ENCODE results near the gene MAP3K4. TPM values are rescaled to one million over a fixed set of nuclear protein-coding genes. Genes with fewer than 3 reads are reported as not detected.

MAP3K4 gene
- total RNA-seq, 2 donors from 2014 or later: 32.1 to 42.2 TPM

DNA sequence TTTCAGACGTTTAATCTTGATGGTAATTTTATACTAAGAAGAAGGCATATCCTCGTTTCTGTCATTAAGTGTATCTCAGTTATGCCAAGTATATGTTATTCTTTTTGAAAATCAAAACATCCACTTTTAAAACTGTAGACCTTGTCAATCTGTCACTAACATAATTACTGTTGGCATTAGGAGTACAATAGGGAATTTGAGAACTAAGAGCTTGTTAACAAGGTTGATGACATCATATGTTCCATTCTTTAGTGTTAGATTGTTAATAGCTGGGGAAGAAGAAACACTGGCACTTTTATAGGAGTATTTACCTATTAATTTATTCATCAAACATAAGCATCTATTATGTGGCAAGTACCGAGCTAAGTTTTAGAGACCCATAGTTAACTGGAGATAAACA is 76.2 kb downstream of the MAP3K4 start:
- TF ChIP-seq CTCF (IDR thresholded peaks at IDR 0.05): no peak
- intact Hi-C loops (cut with DNase I): no loop called here
- Histone ChIP-seq H3K27ac (no peak overlapping the region), H3K36me3 (no peaks in the 10 kb centered on the region), H3K9ac (ENCODE audit: low read depth in 2 of 2, low read length in 2 of 2) (no peak overlapping the region), H3K27me3 (no peaks in the 10 kb centered on the region), H3K9me3 (no peaks in the 10 kb centered on the region), H3K4me1 (no peaks in the 10 kb centered on the region), H3K4me3 (no peak overlapping the region)
- no peak for DNase-seq

- Histone ChIP-seq H3K36me3 (no peaks in the 10 kb centered on the region), H3K27me3 (no peaks in the 10 kb centered on the region), H3K27ac (no peak overlapping the region), H3K4me3 (no peak overlapping the region), H3K9me3 (no peaks in the 10 kb centered on the region), H3K9ac (ENCODE audit: low read depth in 2 of 2, low read length in 2 of 2) (no peak overlapping the region), H3K4me1 (no peaks in the 10 kb centered on the region)
- no peak for DNase-seq
- intact Hi-C loops (cut with DNase I): no loop called here
- no peak for TF ChIP-seq CTCF (IDR thresholded peaks at IDR 0.05)
Measured at GRCh38 chr6:161068321-161068741, 76.8 kb downstream of the MAP3K4 start.

- no peak overlapping the region for H3K9ac ChIP-seq (ENCODE audit: low read depth in 2 of 2, low read length in 2 of 2)
- H3K27me3 ChIP-seq: no peaks in the 10 kb centered on the region
Measured at GRCh38 chr6:161073930-161074329, 82.4 kb downstream of the MAP3K4 start.

DNA sequence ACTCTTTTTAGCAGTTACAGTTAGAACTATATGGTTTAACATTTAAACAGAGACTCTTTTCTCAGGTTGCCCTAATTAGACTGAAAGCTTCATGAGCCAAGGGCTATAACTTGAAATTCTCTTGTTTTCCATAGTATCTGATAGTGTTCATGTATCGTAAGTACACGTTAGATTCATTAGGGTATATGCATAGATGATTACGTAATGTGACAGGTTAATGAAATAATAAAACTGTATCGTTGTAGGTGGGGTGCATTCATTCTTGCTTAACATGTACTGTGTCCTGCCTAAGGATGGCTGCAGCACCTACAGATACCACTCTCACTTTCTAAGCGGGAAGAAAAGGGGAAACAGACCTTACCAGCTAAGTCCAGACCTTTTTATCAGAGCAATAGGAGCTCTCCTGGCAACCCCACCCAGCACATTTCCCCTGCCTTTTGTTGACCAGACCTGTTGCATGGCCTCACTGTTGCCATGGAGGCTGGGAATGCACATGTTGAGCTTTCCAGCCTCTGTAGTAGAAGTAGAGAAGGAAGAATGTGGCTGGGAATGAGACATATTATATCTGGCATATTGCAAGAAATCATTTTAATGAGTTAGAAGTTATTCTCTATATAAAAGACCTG is 83.0 kb downstream of the MAP3K4 start:
- H3K4me3 ChIP-seq: no peak overlapping the region
- no peak overlapping the region for H3K27ac ChIP-seq
- intact Hi-C loops (cut with DNase I): no loop called here
- no peaks in the 10 kb centered on the region for H3K4me1 ChIP-seq
- no peak for TF ChIP-seq CTCF (IDR thresholded peaks at IDR 0.05)
- no peak overlapping the region for H3K9ac ChIP-seq (ENCODE audit: low read depth in 2 of 2, low read length in 2 of 2)
- no peaks in the 10 kb centered on the region for H3K27me3 ChIP-seq
- H3K9me3 ChIP-seq: no peaks in the 10 kb centered on the region
- no peaks in the 10 kb centered on the region for H3K36me3 ChIP-seq
- no peak for DNase-seq

More at GRCh38 chr6:161073930-161074329, 82.4 kb downstream of the MAP3K4 start:
- TF ChIP-seq CTCF (IDR thresholded peaks at IDR 0.05): no peak
- Histone ChIP-seq H3K9me3 (no peaks in the 10 kb centered on the region), H3K27ac (no peak overlapping the region), H3K4me3 (no peak overlapping the region), H3K36me3 (no peaks in the 10 kb centered on the region), H3K4me1 (no peaks in the 10 kb centered on the region)
- no peak for DNase-seq
- intact Hi-C loops (cut with DNase I): no loop called here

DNA sequence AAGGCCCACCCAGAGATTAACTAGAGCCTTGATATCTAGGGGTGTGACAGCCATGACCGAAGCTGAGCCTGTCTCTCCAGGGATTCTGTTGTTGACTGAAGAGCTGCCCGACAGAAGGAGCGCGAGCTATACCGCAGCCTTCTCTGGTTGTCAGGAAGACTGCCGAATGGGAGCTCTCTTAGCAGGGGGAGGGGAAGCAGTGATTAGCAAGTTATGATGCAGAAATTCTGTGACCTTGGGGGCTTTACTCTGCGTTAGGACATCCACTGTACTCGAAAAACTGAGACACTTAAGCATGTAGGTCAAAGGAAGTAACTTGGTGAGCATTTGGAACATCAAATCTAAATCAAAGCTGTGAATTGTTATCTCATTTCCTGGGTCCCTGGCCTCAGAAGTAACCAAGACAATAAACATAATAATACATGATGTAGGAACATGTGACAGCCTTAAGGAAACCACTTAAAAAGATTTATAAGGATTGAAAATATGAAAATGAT is 84.7 kb downstream of the MAP3K4 start:
- no peaks in the 10 kb centered on the region for H3K9me3 ChIP-seq
- no peaks in the 10 kb centered on the region for H3K4me1 ChIP-seq
- no peak for TF ChIP-seq CTCF (IDR thresholded peaks at IDR 0.05)
- H3K4me3 ChIP-seq: no peak overlapping the region
- no peak overlapping the region for H3K27ac ChIP-seq
- H3K9ac ChIP-seq (ENCODE audit: low read depth in 2 of 2, low read length in 2 of 2): no peak overlapping the region
- no peak for DNase-seq
- H3K36me3 ChIP-seq: no peaks in the 10 kb centered on the region
- no peaks in the 10 kb centered on the region for H3K27me3 ChIP-seq
- intact Hi-C loops (cut with DNase I): no loop called here

Measured in colonic mucosa (tissue), 4 donors.